Naive B cell (primary cell): ENCODE results near the gene FOXN3. TPM values are rescaled to one million over a fixed set of nuclear protein-coding genes. Genes with fewer than 3 reads are reported as not detected.

Source experiments
- ATAC-seq, 2 donors: fragments of 150-1000 bp; cut with Tn5 transposase; 2 replicates each; pipeline ENCODE4 v1.10.0; 2021; ENCODE audit warnings: low read depth in 2 of 2, mild to moderate bottlenecking in 2 of 2, moderate library complexity in 2 of 2
- DNase-seq: peaks from one replicate; pipeline ENCODE4 v3.0.0; 2022
- H3K27ac Mint-ChIP-seq, 6 donors: one replicate each; pipeline ENCODE4 v1.8.0; 2020 to 2022; ENCODE audit warnings: mild to moderate bottlenecking in 6 of 6, mixed read lengths in 6 of 6, moderate library complexity in 5 of 6, inconsistent platforms in 2 of 6
- H3K27me3 Mint-ChIP-seq, 3 donors: one replicate each; pipeline ENCODE4 v1.8.0; 2021 to 2022; ENCODE audit warnings: mixed read lengths in 3 of 3, mild to moderate bottlenecking in 1 of 3
- H3K36me3 Mint-ChIP-seq, 2 donors: one replicate each; pipeline ENCODE4 v1.8.0; 2020 to 2022; ENCODE audit warnings: mixed read lengths in 2 of 2, inconsistent platforms in 1 of 2, mild to moderate bottlenecking in 1 of 2
- H3K4me1 Mint-ChIP-seq, 3 donors: one replicate each; pipeline ENCODE4 v1.8.0; 2020 to 2022; ENCODE audit warnings: mixed read lengths in 3 of 3, inconsistent platforms in 1 of 3, mild to moderate bottlenecking in 1 of 3, moderate library complexity in 1 of 3
- H3K4me3 Mint-ChIP-seq, 8 donors: one replicate each; pipeline ENCODE4 v1.8.0; 2020 to 2022; ENCODE audit warnings: mild to moderate bottlenecking in 8 of 8, mixed read lengths in 8 of 8, moderate library complexity in 8 of 8, inconsistent platforms in 2 of 8
- H3K9me3 Mint-ChIP-seq, 7 donors: one replicate each; pipeline ENCODE4 v1.8.0; 2020 to 2022; ENCODE audit warnings: mixed read lengths in 7 of 7, mild to moderate bottlenecking in 5 of 7, inconsistent platforms in 2 of 7, moderate library complexity in 1 of 7
- polyA plus RNA-seq, 6 donors: library from polyadenylated mRNA; unstranded; fragments of 300-500 nt; fragmentation: Illumina TruSeq; gene quantifications; one replicate each; pipeline ENCODE4 v1.2.3, GENCODE V29; 2021; ENCODE audit warnings: low read depth in 6 of 6

The FOXN3 gene
- polyA plus RNA-seq, 6 donors from 2014 or later = 47.8 to 77.5 (median 58.7) TPM

- Mint-ChIP-seq H3K4me3 (no peak overlapping the region), H3K9me3 (peaks cover 0 to 3% (median 0%) of the 10 kb centered on the region in 7 donors), H3K27ac (peak overlapping the region in 4 of 6 donors; percentile 16 to 76 (median 56)), H3K36me3 (no peaks in the 10 kb centered on the region), H3K4me1 (peaks cover 36 to 67% (median 45%) of the 10 kb centered on the region in 3 donors), H3K27me3 (no peaks in the 10 kb centered on the region)
- ATAC-seq (no peak), DNase-seq (no peak)
These were observed 185.5 kb downstream of the FOXN3 start for GRCh38 chr14:89231426-89232113.

- no peaks in the 10 kb centered on the region for H3K36me3 Mint-ChIP-seq
- DNase-seq (no peak), ATAC-seq (no peak)
- H3K9me3 Mint-ChIP-seq = no peaks in the 10 kb centered on the region
- H3K27me3 Mint-ChIP-seq = no peaks in the 10 kb centered on the region
- H3K4me3 Mint-ChIP-seq = no peak overlapping the region
- H3K4me1 Mint-ChIP-seq = peaks cover 30 to 62% (median 37%) of the 10 kb centered on the region in 3 donors
- peak overlapping the region in 5 of 6 donors; percentile 5 to 92 (median 14) for H3K27ac Mint-ChIP-seq
These were observed 188.0 kb downstream of the FOXN3 start for GRCh38 chr14:89228921-89229639.

- peak overlapping the region in 3 of 6 donors; percentile 46 to 57 (median 56) for H3K27ac Mint-ChIP-seq
- no peaks in the 10 kb centered on the region for H3K36me3 Mint-ChIP-seq
- H3K4me1 Mint-ChIP-seq = peaks cover 17 to 46% (median 41%) of the 10 kb centered on the region in 3 donors
- ATAC-seq (no peak), DNase-seq (no peak)
- no peaks in the 10 kb centered on the region for H3K9me3 Mint-ChIP-seq
- no peak overlapping the region for H3K4me3 Mint-ChIP-seq
- no peaks in the 10 kb centered on the region for H3K27me3 Mint-ChIP-seq
These were observed 189.6 kb downstream of the FOXN3 start for GRCh38 chr14:89227496-89227836.

GRCh38 chr14:89226801-89227495 lies 190.1 kb downstream of the FOXN3 start:
- Mint-ChIP-seq H3K27ac (peak overlapping the region in 5 of 6 donors; percentile 23 to 76 (median 56)), H3K4me1 (peaks cover 17 to 51% (median 46%) of the 10 kb centered on the region in 3 donors), H3K27me3 (no peaks in the 10 kb centered on the region), H3K36me3 (no peaks in the 10 kb centered on the region), H3K4me3 (no peak overlapping the region), H3K9me3 (no peaks in the 10 kb centered on the region)
- no peak for ATAC-seq
- DNase-seq = no peak

- peak overlapping the region in 2 of 6 donors; percentile 9 to 10 for H3K27ac Mint-ChIP-seq
- peaks cover 26 to 55% (median 51%) of the 10 kb centered on the region in 3 donors for H3K4me1 Mint-ChIP-seq
- no peaks in the 10 kb centered on the region for H3K27me3 Mint-ChIP-seq
- DNase-seq = no peak
- no peak overlapping the region for H3K4me3 Mint-ChIP-seq
- H3K9me3 Mint-ChIP-seq = no peaks in the 10 kb centered on the region
- ATAC-seq = no peak
- H3K36me3 Mint-ChIP-seq = peaks cover 0 to under 1% of the 10 kb centered on the region in 2 donors
These were observed 191.4 kb downstream of the FOXN3 start for GRCh38 chr14:89225607-89226006.

- no peak overlapping the region for H3K4me3 Mint-ChIP-seq
- DNase-seq = peak; percentile 14
- H3K9me3 Mint-ChIP-seq = no peaks in the 10 kb centered on the region
- H3K27me3 Mint-ChIP-seq = no peaks in the 10 kb centered on the region
- peaks cover 31 to 51% (median 42%) of the 10 kb centered on the region in 3 donors for H3K4me1 Mint-ChIP-seq
- peak; percentile 94 to 96 for ATAC-seq
- H3K27ac Mint-ChIP-seq = peak overlapping the region in 5 of 6 donors; percentile 46 to 94 (median 70)
- H3K36me3 Mint-ChIP-seq = peaks cover 0 to 12% of the 10 kb centered on the region in 2 donors
These were observed 195.8 kb downstream of the FOXN3 start for GRCh38 chr14:89221109-89221810.

- no peak for ATAC-seq
- Mint-ChIP-seq H3K9me3 (no peaks in the 10 kb centered on the region), H3K27me3 (no peaks in the 10 kb centered on the region), H3K4me1 (peaks cover 28 to 52% (median 46%) of the 10 kb centered on the region in 3 donors), H3K36me3 (peaks cover 0 to 12% of the 10 kb centered on the region in 2 donors), H3K27ac (peak overlapping the region in 4 of 6 donors; percentile 12 to 93 (median 40)), H3K4me3 (no peak overlapping the region)
- DNase-seq = no peak
These were observed 198.0 kb downstream of the FOXN3 start for GRCh38 chr14:89219051-89219450.

GRCh38 chr14:89217891-89218290 lies 199.1 kb downstream of the FOXN3 start:
- Mint-ChIP-seq H3K27ac (peak overlapping the region in 1 of 6 donors; percentile 31), H3K27me3 (no peaks in the 10 kb centered on the region), H3K36me3 (peaks cover 0 to 12% of the 10 kb centered on the region in 2 donors), H3K9me3 (no peaks in the 10 kb centered on the region), H3K4me3 (peak overlapping the region in 1 of 8 donors; percentile 7), H3K4me1 (peaks cover 28 to 52% (median 41%) of the 10 kb centered on the region in 3 donors)
- no peak for ATAC-seq
- DNase-seq = no peak

GRCh38 chr14:89215531-89215930 lies 201.5 kb downstream of the FOXN3 start:
- Mint-ChIP-seq H3K4me3 (no peak overlapping the region), H3K4me1 (peaks cover 22 to 45% (median 33%) of the 10 kb centered on the region in 3 donors), H3K36me3 (peaks cover 0 to 10% of the 10 kb centered on the region in 2 donors), H3K27ac (no peak overlapping the region), H3K9me3 (no peaks in the 10 kb centered on the region), H3K27me3 (no peaks in the 10 kb centered on the region)
- DNase-seq (no peak), ATAC-seq (no peak)

GRCh38 chr14:89215114-89215513 lies 201.9 kb downstream of the FOXN3 start:
- peaks cover 22 to 45% (median 30%) of the 10 kb centered on the region in 3 donors for H3K4me1 Mint-ChIP-seq
- no peak overlapping the region for H3K27ac Mint-ChIP-seq
- H3K27me3 Mint-ChIP-seq = no peaks in the 10 kb centered on the region
- DNase-seq (no peak), ATAC-seq (no peak)
- H3K9me3 Mint-ChIP-seq = no peaks in the 10 kb centered on the region
- H3K36me3 Mint-ChIP-seq = peaks cover 0 to 8% of the 10 kb centered on the region in 2 donors
- H3K4me3 Mint-ChIP-seq = no peak overlapping the region

GRCh38 chr14:89214221-89214965 lies 202.6 kb downstream of the FOXN3 start:
- peak overlapping the region in 1 of 8 donors; percentile 44 for H3K4me3 Mint-ChIP-seq
- H3K36me3 Mint-ChIP-seq = peaks cover 0 to 5% of the 10 kb centered on the region in 2 donors
- H3K27me3 Mint-ChIP-seq = no peaks in the 10 kb centered on the region
- DNase-seq = no peak
- no peaks in the 10 kb centered on the region for H3K9me3 Mint-ChIP-seq
- ATAC-seq = no peak
- peaks cover 23 to 46% (median 27%) of the 10 kb centered on the region in 3 donors for H3K4me1 Mint-ChIP-seq
- peak overlapping the region in 3 of 6 donors; percentile 15 to 61 (median 36) for H3K27ac Mint-ChIP-seq

- H3K4me1 Mint-ChIP-seq = peaks cover 28 to 48% (median 43%) of the 10 kb centered on the region in 3 donors
- H3K27ac Mint-ChIP-seq = peak overlapping the region in 3 of 6 donors; percentile 54 to 65 (median 60)
These were observed 204.4 kb downstream of the FOXN3 start for GRCh38 chr14:89212386-89213235.

More at GRCh38 chr14:89212386-89213235, 204.4 kb downstream of the FOXN3 start:
- Mint-ChIP-seq H3K36me3 (no peaks in the 10 kb centered on the region), H3K9me3 (no peaks in the 10 kb centered on the region), H3K27me3 (no peaks in the 10 kb centered on the region), H3K4me3 (no peak overlapping the region)
- no peak for ATAC-seq
- no peak for DNase-seq
